Neuronal stem cell (in vitro differentiated cells): ENCODE results near the gene RPN1.
A peak's percentile ranks its signal among the peaks of the same experiment; 100 is the strongest.

Source experiments
- DNase-seq: peaks from one replicate; pipeline ENCODE4 v3.0.0-alpha.2; 2013; ENCODE audit warnings: low spot score
- H2AFZ ChIP-seq: one replicate; pipeline ENCODE4 v1.6.1; 2013; ENCODE audit warnings: mild to moderate bottlenecking, low read length, inconsistent platforms
- H2AK5ac ChIP-seq: 2 replicates; pipeline ENCODE4 v1.6.1; 2013; ENCODE audit warnings: low read depth, mild to moderate bottlenecking, inconsistent platforms, low read length, moderate library complexity, mixed read lengths
- H2BK120ac ChIP-seq: 2 replicates; pipeline ENCODE4 v1.6.1; 2013; ENCODE audit warnings: low read depth, mild to moderate bottlenecking, inconsistent platforms, low read length, moderate library complexity, mixed read lengths
- H2BK12ac ChIP-seq: one replicate; pipeline ENCODE4 v1.6.1; 2013; ENCODE audit warnings: low read length, inconsistent platforms
- H2BK15ac ChIP-seq: 2 replicates; pipeline ENCODE4 v1.6.1; 2013; ENCODE audit warnings: mild to moderate bottlenecking, low read length, inconsistent platforms, mixed read lengths
- H2BK5ac ChIP-seq: one replicate; pipeline ENCODE4 v1.6.1; 2013; ENCODE audit warnings: inconsistent platforms, mild to moderate bottlenecking, low read length, moderate library complexity
- H3K14ac ChIP-seq: one replicate; pipeline ENCODE4 v1.6.1; 2013; ENCODE audit warnings: low read length, inconsistent platforms
- H3K18ac ChIP-seq: 2 replicates; pipeline ENCODE4 v1.6.1; 2013; ENCODE audit warnings: low read length, inconsistent platforms
- H3K23ac ChIP-seq: 2 replicates; pipeline ENCODE4 v1.6.1; 2013; ENCODE audit warnings: low read depth, mild to moderate bottlenecking, mixed read lengths, low read length, inconsistent platforms; ENCODE audit not compliant: poor library complexity
- H3K27ac ChIP-seq: replicated peaks from 3 replicates; pipeline ENCODE4 v1.5.1; 2013; ENCODE audit warnings: low read length, inconsistent platforms
- H3K27me3 ChIP-seq, 3 experiments: 2 replicates each; pipeline ENCODE4 v1.6.1; 2013; ENCODE audit warnings: low read length in 3 of 3, mild to moderate bottlenecking in 2 of 3, inconsistent platforms in 1 of 3, low read depth in 1 of 3, mixed read lengths in 1 of 3, moderate library complexity in 1 of 3; ENCODE audit not compliant: control insufficient read depth in 3 of 3, insufficient read depth in 3 of 3
- H3K36me3 ChIP-seq, 2 donors: replicated peaks in 1 of 2; 2 replicates each; pipeline ENCODE4 v1.6.1; 2013; ENCODE audit warnings: low read length in 2 of 2; ENCODE audit not compliant: control insufficient read depth in 2 of 2, insufficient read depth in 2 of 2
- H3K4ac ChIP-seq: 2 replicates; pipeline ENCODE4 v1.6.1; 2013; ENCODE audit warnings: inconsistent platforms, mild to moderate bottlenecking, low read length, moderate library complexity
- H3K4me1 ChIP-seq, 2 donors: 1 replicate in 1 of 2; 2 replicates in 1 of 2; pipeline ENCODE4 v1.6.1; 2013; ENCODE audit warnings: low read length in 2 of 2, low read depth in 1 of 2; ENCODE audit not compliant: control insufficient read depth in 2 of 2, insufficient read depth in 1 of 2
- H3K4me2 ChIP-seq: one replicate; pipeline ENCODE4 v1.6.1; 2013; ENCODE audit warnings: mild to moderate bottlenecking, low read length, inconsistent platforms; ENCODE audit not compliant: insufficient read depth, poor library complexity, severe bottlenecking
- H3K4me3 ChIP-seq, 2 donors: 2 replicates each; pipeline ENCODE4 v1.5.1; 2013; ENCODE audit warnings: low read length in 2 of 2, mild to moderate bottlenecking in 2 of 2, inconsistent platforms in 1 of 2, moderate library complexity in 1 of 2
- H3K79me1 ChIP-seq: one replicate; pipeline ENCODE4 v1.6.1; 2013; ENCODE audit warnings: low read depth, mild to moderate bottlenecking, inconsistent platforms, low read length, moderate library complexity
- H3K9ac ChIP-seq: one replicate; pipeline ENCODE4 v1.6.1; 2013; ENCODE audit warnings: mild to moderate bottlenecking, low read depth, low read length, inconsistent platforms; ENCODE audit not compliant: poor library complexity
- H3K9me3 ChIP-seq, 2 donors: replicated peaks in 1 of 2; 2 replicates each; pipeline versions ENCODE3 to v1.6.1; 2013; ENCODE audit warnings: low read length in 2 of 2, mild to moderate bottlenecking in 2 of 2, inconsistent platforms in 1 of 2, low read depth in 1 of 2, mixed read lengths in 1 of 2, moderate library complexity in 1 of 2; ENCODE audit not compliant: control insufficient read depth in 2 of 2, insufficient read depth in 1 of 2
- H4K8ac ChIP-seq: one replicate; pipeline ENCODE4 v1.6.1; 2013; ENCODE audit warnings: low read depth, mild to moderate bottlenecking, inconsistent platforms, low read length, moderate library complexity
- H4K91ac ChIP-seq: one replicate; pipeline ENCODE4 v1.6.1; 2013; ENCODE audit warnings: low read length, low read depth, mild to moderate bottlenecking, inconsistent platforms; ENCODE audit not compliant: poor library complexity
- WGBS, 2 donors: extraction: QIAGEN DNeasy Blood & Tissue Kit; methylation state at CpG; one replicate each; pipeline ENCODE4 v1.1.7; 2013; ENCODE audit warnings: missing lambda C conversion rate in 2 of 2, mixed read lengths in 1 of 2; ENCODE audit not compliant: insufficient read length in 2 of 2, insufficient replicate concordance in 1 of 2; ENCODE audit errors: extremely low coverage in 2 of 2; 5-methylcytosine and 5-hydroxymethylcytosine counted together

Gene RPN1

GRCh38 chr3:128648940-128649663, 1.5 kb downstream of the RPN1 start:
- WGBS, 2 donors: no CpG with 5 or more reads among the region's 8 CpGs
- H3K23ac ChIP-seq: no peak overlapping the region
- peaks cover 2 to 9% of the 10 kb centered on the region in 2 donors for H3K4me1 ChIP-seq
- H2BK15ac ChIP-seq: no peak overlapping the region
- H3K27ac ChIP-seq: no peak overlapping the region
- H4K91ac ChIP-seq: no peak overlapping the region
- peaks cover 4 to 31% of the 10 kb centered on the region in 2 donors for H3K36me3 ChIP-seq
- no peak overlapping the region for H3K4ac ChIP-seq
- no peak overlapping the region for H2BK5ac ChIP-seq
- H3K18ac ChIP-seq: no peak overlapping the region
- H2AFZ ChIP-seq: no peak overlapping the region
- H3K79me1 ChIP-seq: peaks cover 6% of the 10 kb centered on the region
- peak overlapping the region in 1 of 2 donors; percentile 100 for H3K4me3 ChIP-seq
- H2AK5ac ChIP-seq: no peak overlapping the region
- peaks cover 0 to 4% of the 10 kb centered on the region in 2 donors for H3K9me3 ChIP-seq
- H2BK120ac ChIP-seq: no peak overlapping the region
- H4K8ac ChIP-seq: no peak overlapping the region
- H3K9ac ChIP-seq: no peak overlapping the region
- DNase-seq: no peak
- H2BK12ac ChIP-seq: no peak overlapping the region
- no peak overlapping the region for H3K4me2 ChIP-seq
- no peaks in the 10 kb centered on the region for H3K27me3 ChIP-seq
- no peak overlapping the region for H3K14ac ChIP-seq

GRCh38 chr3:128648402-128648801, 2.2 kb downstream of the RPN1 start:
- Histone ChIP-seq H3K36me3 (peaks cover 7 to 38% of the 10 kb centered on the region in 2 donors), H2AFZ (no peak overlapping the region), H3K14ac (no peak overlapping the region), H3K27me3 (no peaks in the 10 kb centered on the region), H2BK12ac (no peak overlapping the region), H2BK5ac (no peak overlapping the region), H3K23ac (no peak overlapping the region), H4K8ac (no peak overlapping the region), H3K4me1 (peaks cover 2 to 9% of the 10 kb centered on the region in 2 donors), H2BK120ac (no peak overlapping the region), H2AK5ac (no peak overlapping the region), H3K27ac (no peak overlapping the region), H4K91ac (no peak overlapping the region), H3K79me1 (peaks cover 6% of the 10 kb centered on the region), H3K4me2 (no peak overlapping the region), H3K4ac (no peak overlapping the region), H3K18ac (no peak overlapping the region), H3K9me3 (peaks cover 0 to 4% of the 10 kb centered on the region in 2 donors), H2BK15ac (no peak overlapping the region), H3K4me3 (peak overlapping the region in 1 of 2 donors; percentile 100), H3K9ac (no peak overlapping the region)
- DNase-seq: no peak
- WGBS, 2 donors: no CpG with 5 or more reads among the region's 4 CpGs

GRCh38 chr3:128647307-128647706, 3.3 kb downstream of the RPN1 start:
- H2BK12ac ChIP-seq: no peak overlapping the region
- H3K14ac ChIP-seq: no peak overlapping the region
- H3K36me3 ChIP-seq: peaks cover 7 to 48% of the 10 kb centered on the region in 2 donors
- H3K4me1 ChIP-seq: peaks cover 2 to 9% of the 10 kb centered on the region in 2 donors
- H3K27ac ChIP-seq: no peak overlapping the region
- no peak overlapping the region for H3K4me3 ChIP-seq
- H2BK120ac ChIP-seq: no peak overlapping the region
- H2BK5ac ChIP-seq: no peak overlapping the region
- no peak overlapping the region for H2AK5ac ChIP-seq
- H2AFZ ChIP-seq: no peak overlapping the region
- no peak overlapping the region for H3K23ac ChIP-seq
- no peak overlapping the region for H4K91ac ChIP-seq
- no peak overlapping the region for H2BK15ac ChIP-seq
- WGBS, 2 donors: no CpG with 5 or more reads among the region's 3 CpGs
- H3K9me3 ChIP-seq: peaks cover 0 to 4% of the 10 kb centered on the region in 2 donors
- no peaks in the 10 kb centered on the region for H3K27me3 ChIP-seq
- no peak overlapping the region for H3K4ac ChIP-seq
- no peak overlapping the region for H3K9ac ChIP-seq
- H3K18ac ChIP-seq: no peak overlapping the region
- H4K8ac ChIP-seq: no peak overlapping the region
- no peak for DNase-seq
- H3K79me1 ChIP-seq: peaks cover 6% of the 10 kb centered on the region
- H3K4me2 ChIP-seq: no peak overlapping the region

- no peak overlapping the region for H2AFZ ChIP-seq
- H2BK12ac ChIP-seq: no peak overlapping the region
- no peaks in the 10 kb centered on the region for H3K79me1 ChIP-seq
- no peak overlapping the region for H3K27ac ChIP-seq
- H3K27me3 ChIP-seq: no peaks in the 10 kb centered on the region
- no peak overlapping the region for H3K4me2 ChIP-seq
- no peak overlapping the region for H3K9ac ChIP-seq
- peaks cover 18 to 83% of the 10 kb centered on the region in 2 donors for H3K36me3 ChIP-seq
- no peak overlapping the region for H4K91ac ChIP-seq
- H3K9me3 ChIP-seq: no peaks in the 10 kb centered on the region
- WGBS, 2 donors: no CpG with 5 or more reads among the region's 5 CpGs
- no peak overlapping the region for H4K8ac ChIP-seq
- no peak overlapping the region for H3K14ac ChIP-seq
- no peaks in the 10 kb centered on the region for H3K4me1 ChIP-seq
- no peak overlapping the region for H3K4me3 ChIP-seq
- DNase-seq: no peak
- H3K23ac ChIP-seq: no peak overlapping the region
- no peak overlapping the region for H2BK5ac ChIP-seq
- no peak overlapping the region for H2BK120ac ChIP-seq
- H2AK5ac ChIP-seq: no peak overlapping the region
- H2BK15ac ChIP-seq: no peak overlapping the region
- H3K4ac ChIP-seq: no peak overlapping the region
- no peak overlapping the region for H3K18ac ChIP-seq
These were observed 16.5 kb downstream of the RPN1 start for GRCh38 chr3:128634075-128634611.
